ENCODE results near the gene NKAIN2.
"Not testable (repeated sequence)": the region's sequence is repeated elsewhere in the genome, so short reads cannot be mapped to it uniquely, and the experiment has no call there.

NKAIN2 gene

DNA sequence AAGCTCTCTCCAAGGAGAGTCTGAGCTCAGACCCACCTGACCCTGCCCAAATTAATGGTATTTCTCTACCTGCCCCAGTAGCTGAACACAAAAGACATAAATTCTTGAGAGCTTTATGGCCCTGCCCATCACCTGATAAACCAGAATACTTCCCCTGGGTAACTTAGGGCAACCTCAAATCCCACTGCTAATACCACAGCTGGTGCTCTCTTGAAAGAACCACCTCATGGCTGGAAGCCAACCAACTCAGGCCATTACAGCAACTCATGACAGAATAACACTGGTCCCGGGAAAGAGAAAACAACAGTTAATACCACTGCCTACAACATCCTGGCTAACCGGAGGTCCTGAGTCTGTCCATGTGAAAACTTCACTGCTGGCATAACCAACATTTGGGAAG is 328.6 kb downstream of the NKAIN2 start:
- no peaks in the 10 kb centered on the region for H3K27me3 Mint-ChIP-seq
- H3K36me3 Mint-ChIP-seq: no peaks in the 10 kb centered on the region
- DNase-seq (no peak), ATAC-seq (replicated peaks) (no peak)
- no peak overlapping the region for H3K27ac Mint-ChIP-seq
- H3K4me3 Mint-ChIP-seq: no peak overlapping the region
- peaks cover 4 to 9% of the 10 kb centered on the region in 2 donors for H3K9me3 Mint-ChIP-seq
- no peaks in the 10 kb centered on the region for H3K4me1 Mint-ChIP-seq

DNA sequence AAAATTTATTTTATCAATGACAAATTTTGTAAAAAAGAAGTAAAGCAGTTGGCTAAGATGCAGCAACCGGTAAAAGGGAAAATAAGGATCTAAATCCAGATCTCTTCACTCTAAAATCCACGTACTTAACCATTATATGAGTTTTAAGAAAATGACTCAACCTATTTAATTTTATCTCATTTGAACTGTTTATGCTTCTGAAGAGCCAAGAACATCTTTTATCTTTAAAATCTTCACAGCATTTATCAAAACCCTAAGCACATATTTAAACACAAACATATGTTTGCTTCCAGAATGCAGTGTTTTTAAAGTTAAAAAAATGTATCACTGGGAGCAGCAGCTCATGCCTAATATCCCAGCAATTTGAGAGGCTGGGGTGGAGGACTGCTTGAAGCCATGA is 339.2 kb downstream of the NKAIN2 start:
- Mint-ChIP-seq H3K4me1 (no peaks in the 10 kb centered on the region), H3K27me3 (no peaks in the 10 kb centered on the region), H3K4me3 (no peak overlapping the region), H3K27ac (no peak overlapping the region), H3K9me3 (peaks cover 0 to 5% of the 10 kb centered on the region in 2 donors), H3K36me3 (no peaks in the 10 kb centered on the region)
- no peak for DNase-seq
- no peak for ATAC-seq (replicated peaks)

DNA sequence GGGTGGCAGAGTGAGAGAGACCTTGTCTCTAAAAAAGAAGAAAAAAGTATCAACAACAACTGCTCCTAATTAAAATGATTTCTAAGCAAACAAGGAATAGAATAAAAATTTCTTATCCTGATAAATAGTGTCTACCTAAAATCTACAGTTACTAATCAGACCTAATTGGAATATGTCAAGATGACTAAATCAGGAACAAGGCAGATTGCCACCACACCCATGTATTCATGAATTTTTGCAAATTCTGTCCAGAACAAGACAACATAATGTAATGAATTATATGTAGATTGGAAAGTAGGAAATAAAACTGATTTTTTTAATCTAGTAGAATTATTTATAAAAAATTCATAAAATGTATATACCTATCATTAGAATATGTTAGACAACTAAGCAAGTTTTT is 339.8 kb downstream of the NKAIN2 start:
- Mint-ChIP-seq H3K4me3 (no peak overlapping the region), H3K27ac (no peak overlapping the region), H3K4me1 (no peaks in the 10 kb centered on the region), H3K9me3 (peaks cover 0 to 5% of the 10 kb centered on the region in 2 donors), H3K36me3 (no peaks in the 10 kb centered on the region), H3K27me3 (no peaks in the 10 kb centered on the region)
- DNase-seq (no peak), ATAC-seq (replicated peaks) (no peak)

DNA sequence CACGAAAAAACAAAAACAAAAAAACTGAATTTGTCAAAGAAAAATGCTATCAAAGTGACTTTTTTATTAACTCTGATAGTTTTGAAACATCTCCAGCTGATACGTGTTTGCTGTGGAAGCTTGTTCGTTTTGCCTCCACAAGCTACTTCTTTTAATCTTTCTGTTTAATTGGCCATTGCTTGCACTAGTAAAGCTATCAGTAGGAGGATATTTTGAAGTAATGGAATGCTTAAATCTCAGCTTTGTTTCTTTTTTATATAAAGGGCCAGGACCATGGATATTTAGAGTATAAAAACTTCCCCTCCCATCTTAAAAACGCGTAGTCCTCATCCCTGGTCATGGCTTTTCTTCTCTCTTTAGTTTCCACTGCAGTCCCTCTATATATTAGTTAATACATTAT is 344.0 kb downstream of the NKAIN2 start:
- Mint-ChIP-seq H3K9me3 (no peaks in the 10 kb centered on the region), H3K27me3 (no peaks in the 10 kb centered on the region), H3K27ac (no peak overlapping the region), H3K36me3 (no peaks in the 10 kb centered on the region), H3K4me3 (no peak overlapping the region), H3K4me1 (no peaks in the 10 kb centered on the region)
- DNase-seq: no peak
- no peak for ATAC-seq (replicated peaks)

DNA sequence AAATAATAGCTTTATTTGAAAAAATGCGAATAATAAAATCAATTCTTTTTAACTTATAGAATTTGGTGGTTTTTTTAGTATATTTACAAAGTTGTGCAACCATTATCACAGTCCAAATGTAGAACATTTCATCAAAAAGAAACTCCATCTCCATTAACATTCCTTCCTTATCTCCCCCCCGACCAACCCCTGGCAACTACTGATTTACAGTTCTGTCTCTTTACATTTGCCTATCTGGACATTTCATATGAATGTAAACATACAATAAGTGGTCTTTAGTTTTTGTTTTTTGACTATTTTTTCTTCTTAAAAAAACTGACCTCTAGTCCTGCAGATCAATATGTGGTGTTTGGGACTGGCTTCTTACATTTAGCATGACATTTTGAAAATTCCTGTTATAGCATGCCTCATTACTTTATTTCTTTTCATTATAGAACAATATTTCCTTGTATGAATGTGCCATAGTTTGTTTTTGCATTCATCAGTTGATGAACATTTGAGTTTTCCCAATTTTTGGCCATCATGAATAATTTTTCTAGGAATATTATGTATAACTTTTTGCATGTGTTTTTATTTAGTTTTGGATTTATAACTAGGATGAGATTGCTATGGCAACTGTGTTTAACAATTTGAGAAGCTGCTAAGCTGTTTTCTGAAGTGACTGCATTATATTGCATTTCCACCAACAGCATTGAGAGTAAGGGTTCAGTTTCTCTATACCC is 344.7 kb downstream of the NKAIN2 start:
- no peak overlapping the region for H3K4me3 Mint-ChIP-seq
- DNase-seq (no peak), ATAC-seq (replicated peaks) (no peak)
- no peaks in the 10 kb centered on the region for H3K9me3 Mint-ChIP-seq
- H3K4me1 Mint-ChIP-seq: no peaks in the 10 kb centered on the region
- no peaks in the 10 kb centered on the region for H3K27me3 Mint-ChIP-seq
- H3K36me3 Mint-ChIP-seq: no peaks in the 10 kb centered on the region
- no peak overlapping the region for H3K27ac Mint-ChIP-seq

DNA sequence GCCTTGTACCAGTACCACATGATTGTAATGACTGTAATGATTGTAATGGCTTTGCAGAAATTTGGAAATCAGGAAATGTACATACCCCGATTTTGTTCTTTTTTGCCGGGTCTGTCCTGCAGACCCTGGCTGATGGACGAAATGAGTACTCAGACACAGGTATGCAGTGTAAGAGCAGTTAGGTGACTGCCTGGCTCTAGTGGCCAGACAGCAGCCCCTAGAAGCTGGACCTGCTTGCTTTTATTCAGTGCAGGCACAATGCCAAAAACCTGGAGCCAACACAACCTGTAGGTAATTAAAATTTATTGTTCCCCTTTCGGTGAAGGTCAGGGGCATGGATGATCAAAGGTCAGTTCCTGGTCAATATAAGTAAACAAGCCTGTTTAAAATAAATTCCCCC is 346.0 kb downstream of the NKAIN2 start:
- no peaks in the 10 kb centered on the region for H3K4me1 Mint-ChIP-seq

DNA sequence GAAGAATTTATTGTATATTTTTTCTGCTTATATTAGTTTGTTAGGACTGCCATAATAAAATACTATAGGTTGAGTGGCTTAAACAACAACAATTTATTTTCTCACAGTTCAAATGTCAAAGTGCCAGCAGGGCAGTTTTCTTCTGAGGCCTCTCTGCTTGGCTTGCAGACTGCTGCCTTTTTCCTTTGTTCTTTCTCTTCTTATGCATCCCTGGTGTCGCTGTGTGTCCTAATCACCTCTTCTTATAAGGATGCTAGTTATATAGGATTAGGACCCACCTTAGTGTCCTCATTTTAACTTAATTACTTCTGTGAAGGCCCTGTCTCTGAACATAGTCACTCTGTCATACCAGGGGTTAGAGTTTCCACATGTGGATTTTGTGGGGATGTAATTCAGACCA is 354.4 kb downstream of the NKAIN2 start:
- DNase-seq (no peak), ATAC-seq (replicated peaks) (no peak)
- Mint-ChIP-seq H3K9me3 (peaks cover 0 to 4% of the 10 kb centered on the region in 2 donors), H3K27me3 (no peaks in the 10 kb centered on the region), H3K4me1 (no peaks in the 10 kb centered on the region), H3K4me3 (no peak overlapping the region), H3K36me3 (no peaks in the 10 kb centered on the region), H3K27ac (no peak overlapping the region)

More for the DNA sequence above, 346.0 kb downstream of the NKAIN2 start:
- no peak overlapping the region for H3K4me3 Mint-ChIP-seq
- no peak overlapping the region for H3K27ac Mint-ChIP-seq
- H3K9me3 Mint-ChIP-seq: no peaks in the 10 kb centered on the region
- DNase-seq: no peak
- H3K27me3 Mint-ChIP-seq: no peaks in the 10 kb centered on the region
- H3K36me3 Mint-ChIP-seq: no peaks in the 10 kb centered on the region
- no peak for ATAC-seq (replicated peaks)

DNA sequence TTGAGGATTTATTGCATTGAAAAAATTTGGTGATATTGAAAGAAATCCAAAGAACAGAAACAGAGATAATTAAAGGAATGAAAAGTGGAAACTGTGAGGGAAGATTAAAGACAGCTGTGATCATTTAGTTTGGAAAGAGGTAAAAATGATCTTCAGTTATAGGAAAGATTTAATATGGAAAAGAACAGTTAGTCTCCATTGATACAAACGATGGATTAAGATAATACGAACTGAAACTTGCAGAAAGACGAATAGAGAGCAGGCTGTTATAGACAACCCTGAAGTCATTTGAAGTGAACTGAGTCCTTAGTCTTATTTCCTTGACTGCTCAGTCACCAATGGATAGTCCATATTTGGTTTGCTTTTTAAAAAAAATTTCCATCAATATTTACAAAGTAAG is 360.0 kb downstream of the NKAIN2 start:
- Mint-ChIP-seq H3K9me3 (peaks cover 0 to 2% of the 10 kb centered on the region in 2 donors), H3K27ac (no peak overlapping the region), H3K27me3 (no peaks in the 10 kb centered on the region), H3K36me3 (no peaks in the 10 kb centered on the region), H3K4me1 (no peaks in the 10 kb centered on the region), H3K4me3 (no peak overlapping the region)
- ATAC-seq (replicated peaks): no peak
- no peak for DNase-seq

DNA sequence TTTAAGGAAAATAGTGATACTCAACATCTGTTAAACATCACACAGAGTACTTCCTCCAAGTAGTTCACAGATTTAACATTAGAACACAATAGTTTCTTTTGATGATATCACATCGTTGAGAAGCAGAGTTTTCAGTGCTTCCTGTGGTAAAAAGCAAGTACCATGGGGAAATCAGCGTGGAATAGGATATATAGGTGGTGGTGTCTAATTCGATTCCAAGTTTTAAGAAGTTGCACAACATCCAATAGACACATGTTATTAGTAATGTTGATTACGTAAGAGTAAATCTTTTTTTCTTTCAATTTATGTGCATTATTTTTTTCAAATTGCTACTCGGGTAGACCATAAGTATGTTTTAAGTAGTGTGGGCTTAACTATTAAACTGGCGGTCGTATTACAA is 360.7 kb downstream of the NKAIN2 start:
- Mint-ChIP-seq H3K9me3 (peaks cover 0 to 2% of the 10 kb centered on the region in 2 donors), H3K27me3 (no peaks in the 10 kb centered on the region), H3K27ac (no peak overlapping the region), H3K36me3 (no peaks in the 10 kb centered on the region), H3K4me3 (no peak overlapping the region), H3K4me1 (no peaks in the 10 kb centered on the region)
- no peak for ATAC-seq (replicated peaks)
- DNase-seq: no peak

DNA sequence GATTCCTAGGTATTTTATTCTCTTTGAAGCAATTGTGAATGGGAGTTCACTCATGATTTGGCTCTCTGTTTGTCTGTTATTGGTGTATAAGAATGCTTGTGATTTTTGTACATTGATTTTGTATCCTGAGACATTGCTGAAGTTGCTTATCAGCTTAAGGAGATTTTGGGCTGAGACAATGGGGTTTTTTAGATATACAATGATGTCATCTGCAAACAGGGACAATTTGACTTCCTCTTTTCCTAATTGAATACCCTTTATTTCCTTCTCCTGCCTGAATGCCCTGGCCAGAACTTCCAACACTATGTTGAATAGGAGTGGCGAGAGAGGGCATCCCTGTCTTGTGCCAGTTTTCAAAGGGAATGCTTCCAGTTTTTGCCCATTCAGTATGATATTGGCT is 363.6 kb downstream of the NKAIN2 start:
- not testable (repeated sequence) for H3K27ac Mint-ChIP-seq; H3K4me3 Mint-ChIP-seq; ATAC-seq (replicated peaks); H3K27me3 Mint-ChIP-seq; H3K4me1 Mint-ChIP-seq; H3K9me3 Mint-ChIP-seq; DNase-seq; H3K36me3 Mint-ChIP-seq

DNA sequence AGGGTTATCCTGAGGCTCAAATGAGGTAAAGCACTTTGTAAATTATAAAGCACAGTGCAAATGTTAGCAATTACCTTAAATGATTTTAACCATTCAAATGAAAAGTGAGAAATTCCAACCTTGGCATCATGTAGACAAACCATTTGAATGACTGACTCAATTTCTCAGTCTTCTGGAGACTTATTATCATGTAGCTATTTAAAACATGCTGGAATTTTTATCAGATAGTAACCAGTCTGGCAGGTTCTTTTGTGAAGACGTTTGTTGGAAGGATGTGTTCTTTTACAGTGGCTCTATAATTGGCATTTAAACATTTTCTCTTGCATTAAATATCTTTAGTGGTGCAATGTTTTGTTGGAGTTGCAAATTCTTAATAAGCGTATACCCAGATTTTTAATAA is 386.6 kb downstream of the NKAIN2 start:
- no peak overlapping the region for H3K4me3 Mint-ChIP-seq
- no peaks in the 10 kb centered on the region for H3K4me1 Mint-ChIP-seq
- no peak for DNase-seq
- peaks cover 1 to 4% of the 10 kb centered on the region in 2 donors for H3K9me3 Mint-ChIP-seq
- H3K27ac Mint-ChIP-seq: no peak overlapping the region
- H3K27me3 Mint-ChIP-seq: no peaks in the 10 kb centered on the region
- H3K36me3 Mint-ChIP-seq: no peaks in the 10 kb centered on the region
- ATAC-seq (replicated peaks): no peak

DNA sequence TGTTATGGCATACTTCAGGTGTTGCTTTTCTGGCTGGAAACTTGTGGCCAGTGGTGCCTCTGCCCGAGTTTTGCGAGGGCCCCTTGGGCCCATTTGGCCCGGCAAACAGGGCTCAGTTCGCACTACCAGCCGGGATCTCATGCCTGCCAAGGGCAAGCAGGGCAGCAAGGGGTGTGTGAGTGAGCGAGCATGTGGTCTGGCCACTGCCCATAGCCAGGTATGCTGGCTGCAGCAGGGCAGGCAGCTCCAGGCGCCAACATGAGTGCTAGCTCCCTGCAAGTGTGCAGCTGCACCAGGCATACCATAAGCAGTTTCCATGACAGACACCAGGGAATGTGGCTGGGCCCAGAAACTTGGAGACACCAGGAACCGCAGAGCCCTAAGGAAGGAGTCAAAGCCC is 389.5 kb downstream of the NKAIN2 start:
- H3K4me3 Mint-ChIP-seq: no peak overlapping the region

DNA sequence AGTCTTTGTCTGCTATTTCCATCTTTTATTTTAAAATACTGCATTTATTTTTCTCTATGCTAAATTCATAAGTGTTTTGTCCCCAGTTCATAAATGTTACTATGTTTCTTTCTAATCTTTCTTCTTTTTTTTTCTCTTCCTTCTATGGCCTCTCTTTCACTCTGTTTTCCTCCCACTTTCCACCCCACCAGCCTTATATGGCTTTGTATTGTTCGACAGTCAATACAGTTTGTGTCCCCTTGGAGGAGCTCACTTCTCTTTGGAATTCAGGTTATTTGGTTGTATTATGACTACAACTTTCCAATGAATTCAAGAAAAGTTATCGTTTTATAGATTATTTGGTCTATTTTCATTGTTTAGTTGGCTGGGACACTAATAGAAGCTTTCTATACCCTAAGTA is 393.5 kb downstream of the NKAIN2 start:
- Mint-ChIP-seq H3K27me3 (no peaks in the 10 kb centered on the region), H3K27ac (no peak overlapping the region), H3K9me3 (peaks cover 0 to 7% of the 10 kb centered on the region in 2 donors), H3K4me3 (no peak overlapping the region), H3K36me3 (no peaks in the 10 kb centered on the region), H3K4me1 (no peaks in the 10 kb centered on the region)
- ATAC-seq (replicated peaks): no peak
- DNase-seq: no peak

More for the DNA sequence above, 389.5 kb downstream of the NKAIN2 start:
- Mint-ChIP-seq H3K9me3 (peaks cover 0 to 7% of the 10 kb centered on the region in 2 donors), H3K27me3 (no peaks in the 10 kb centered on the region), H3K36me3 (no peaks in the 10 kb centered on the region), H3K4me1 (no peaks in the 10 kb centered on the region), H3K27ac (no peak overlapping the region)
- no peak for ATAC-seq (replicated peaks)
- DNase-seq: no peak

DNA sequence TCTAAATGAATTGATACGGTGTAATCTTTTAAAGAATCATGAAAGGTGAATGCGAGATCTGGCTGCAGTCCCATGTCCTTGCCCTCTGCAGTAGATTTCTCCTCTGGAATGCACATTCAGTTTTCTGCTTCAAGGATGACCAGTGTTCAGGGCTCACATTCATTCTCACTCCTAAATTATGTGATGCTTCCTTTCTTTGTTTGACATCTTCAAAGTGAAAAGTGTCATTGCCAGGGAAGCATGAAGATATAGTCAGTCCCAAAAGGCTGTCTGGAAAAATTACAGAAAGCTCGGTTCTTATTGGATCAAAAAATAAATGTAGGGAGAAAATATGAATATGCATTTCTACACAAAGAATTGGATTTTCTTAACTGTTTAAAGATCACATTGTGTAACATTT is 395.6 kb downstream of the NKAIN2 start:
- Mint-ChIP-seq H3K27me3 (no peaks in the 10 kb centered on the region), H3K4me3 (no peak overlapping the region), H3K36me3 (no peaks in the 10 kb centered on the region), H3K27ac (no peak overlapping the region), H3K4me1 (no peaks in the 10 kb centered on the region), H3K9me3 (peaks cover 1 to 3% of the 10 kb centered on the region in 2 donors)
- no peak for DNase-seq
- ATAC-seq (replicated peaks): no peak

DNA sequence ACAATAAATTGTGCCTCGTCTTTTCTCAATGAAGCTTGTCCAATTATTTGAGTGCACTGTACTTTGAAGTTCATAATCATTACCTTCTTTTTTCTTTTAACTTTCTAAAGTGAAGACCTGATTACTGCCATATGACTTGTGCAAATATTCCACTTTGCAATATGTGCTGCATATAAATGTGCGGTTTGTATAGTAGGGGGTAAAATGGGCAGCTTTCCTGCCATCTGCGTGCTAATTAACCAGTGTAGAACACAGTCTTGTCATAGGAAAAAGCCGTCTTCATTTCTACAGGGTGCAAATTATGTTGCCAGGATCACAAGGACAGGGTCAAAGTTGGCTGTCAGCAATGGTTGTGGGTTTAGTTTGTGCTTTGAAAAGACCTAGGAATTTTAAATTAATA is 397.0 kb downstream of the NKAIN2 start:
- no peak overlapping the region for H3K4me3 Mint-ChIP-seq
- no peaks in the 10 kb centered on the region for H3K4me1 Mint-ChIP-seq
- no peak overlapping the region for H3K27ac Mint-ChIP-seq
- H3K9me3 Mint-ChIP-seq: peaks cover 1 to 3% of the 10 kb centered on the region in 2 donors
- ATAC-seq (replicated peaks) (no peak), DNase-seq (no peak)
- H3K36me3 Mint-ChIP-seq: no peaks in the 10 kb centered on the region
- H3K27me3 Mint-ChIP-seq: no peaks in the 10 kb centered on the region
